Urinary bladder (tissue), 4 donors: ENCODE measurements around the gene DNM3. TPM values are rescaled to one million over a fixed set of nuclear protein-coding genes. Genes with fewer than 3 reads are reported as not detected.
A peak's percentile ranks its signal among the peaks of the same experiment; 100 is the strongest.

ENCODE experiments used
- DNase-seq: peaks from one replicate; pipeline ENCODE4 v3.0.0-alpha.2; 2015; ENCODE audit errors: extremely low spot score
- H3K27ac ChIP-seq: one replicate; pipeline ENCODE4 v1.5.1; 2013; ENCODE audit warnings: low read depth, mild to moderate bottlenecking, moderate library complexity
- H3K36me3 ChIP-seq: one replicate; pipeline ENCODE4 v1.6.1; 2013; ENCODE audit warnings: mild to moderate bottlenecking, moderate library complexity; ENCODE audit not compliant: insufficient read depth
- H3K4me1 ChIP-seq: one replicate; pipeline ENCODE4 v1.6.1; 2013; ENCODE audit warnings: mild to moderate bottlenecking, moderate library complexity; ENCODE audit not compliant: insufficient read depth
- H3K4me3 ChIP-seq: one replicate; pipeline ENCODE4 v1.5.1; 2013; ENCODE audit warnings: low read depth, low read length
- WGBS: extraction: QIAGEN DNeasy Blood & Tissue Kit; methylation state at CpG from one replicate; pipeline ENCODE4 v1.1.7; 2013; 5-methylcytosine and 5-hydroxymethylcytosine counted together
- polyA plus RNA-seq: library from polyadenylated mRNA; stranded (reverse); fragments of 200-250 nt; gene quantifications from one replicate; pipeline ENCODE4 v1.2.3, GENCODE V29; 2013
- total RNA-seq: library from RNA; depleted of rRNA; stranded (reverse); fragments of >200 nt; gene quantifications from one replicate; pipeline ENCODE4 v1.2.3, GENCODE V29; 2014
- donor health status: healthy with polysubstance abuse.
- donor health status: healthy.

Gene DNM3
- total and polyA plus RNA-seq, 2 donors = 3.2 to 11.7 TPM

GRCh38 chr1:171868217-171868803, 27.0 kb downstream of the DNM3 start:
- Histone ChIP-seq H3K36me3 (no peaks in the 10 kb centered on the region), H3K27ac (no peak overlapping the region), H3K4me3 (no peak overlapping the region), H3K4me1 (no peaks in the 10 kb centered on the region)
- 66% methylated on average over 3 of the region's 3 CpGs for WGBS
- DNase-seq = no peak

- H3K27ac ChIP-seq = no peak overlapping the region
- no peak for DNase-seq
- no peak overlapping the region for H3K4me3 ChIP-seq
- H3K36me3 ChIP-seq = no peaks in the 10 kb centered on the region
- no peaks in the 10 kb centered on the region for H3K4me1 ChIP-seq
Measured at GRCh38 chr1:171869097-171869496, 27.8 kb downstream of the DNM3 start.

- H3K36me3 ChIP-seq = no peaks in the 10 kb centered on the region
- 52% methylated on average over 2 of the region's 2 CpGs for WGBS
- no peak for DNase-seq
Measured at GRCh38 chr1:171871848-171872247, 30.6 kb downstream of the DNM3 start.

GRCh38 chr1:171872430-171872829, 31.1 kb downstream of the DNM3 start:
- 81% methylated on average over 5 of the region's 5 CpGs for WGBS
- Histone ChIP-seq H3K4me3 (no peak overlapping the region), H3K4me1 (no peaks in the 10 kb centered on the region), H3K27ac (peak overlapping the region; percentile 16), H3K36me3 (no peaks in the 10 kb centered on the region)
- no peak for DNase-seq

More at GRCh38 chr1:171871848-171872247, 30.6 kb downstream of the DNM3 start:
- Histone ChIP-seq H3K4me1 (no peaks in the 10 kb centered on the region), H3K4me3 (no peak overlapping the region), H3K27ac (no peak overlapping the region)

GRCh38 chr1:171873664-171874063, 32.4 kb downstream of the DNM3 start:
- Histone ChIP-seq H3K36me3 (no peaks in the 10 kb centered on the region), H3K4me3 (no peak overlapping the region), H3K27ac (no peak overlapping the region), H3K4me1 (no peaks in the 10 kb centered on the region)
- DNase-seq = no peak
- 74% methylated on average over 5 of the region's 5 CpGs for WGBS

GRCh38 chr1:171877701-171878100, 36.4 kb downstream of the DNM3 start:
- 63% methylated on average over 3 of the region's 3 CpGs for WGBS
- H3K4me3 ChIP-seq = no peak overlapping the region
- DNase-seq = no peak
- H3K27ac ChIP-seq = no peak overlapping the region
- H3K4me1 ChIP-seq = no peaks in the 10 kb centered on the region
- no peaks in the 10 kb centered on the region for H3K36me3 ChIP-seq

GRCh38 chr1:171879556-171879955, 38.3 kb downstream of the DNM3 start:
- no peaks in the 10 kb centered on the region for H3K4me1 ChIP-seq
- DNase-seq = no peak
- no peaks in the 10 kb centered on the region for H3K36me3 ChIP-seq
- WGBS = 90% methylated on average over 4 of the region's 4 CpGs
- H3K27ac ChIP-seq = no peak overlapping the region
- H3K4me3 ChIP-seq = no peak overlapping the region

- Histone ChIP-seq H3K4me1 (no peaks in the 10 kb centered on the region), H3K4me3 (no peak overlapping the region), H3K36me3 (no peaks in the 10 kb centered on the region), H3K27ac (no peak overlapping the region)
- 77% methylated on average over 1 of the region's 1 CpG for WGBS
- no peak for DNase-seq
Measured at GRCh38 chr1:171881442-171881841, 40.1 kb downstream of the DNM3 start.

- H3K27ac ChIP-seq = no peak overlapping the region
- no peak for DNase-seq
Measured at GRCh38 chr1:171883849-171884248, 42.6 kb downstream of the DNM3 start.

GRCh38 chr1:171884475-171884874, 43.2 kb downstream of the DNM3 start:
- 88% methylated on average over 1 of the region's 1 CpG for whole genome bisulfite sequencing
- Histone ChIP-seq H3K4me3 (no peak overlapping the region), H3K36me3 (no peaks in the 10 kb centered on the region), H3K27ac (no peak overlapping the region), H3K4me1 (no peaks in the 10 kb centered on the region)
- no peak for DNase-seq

More at GRCh38 chr1:171883849-171884248, 42.6 kb downstream of the DNM3 start:
- Histone ChIP-seq H3K36me3 (no peaks in the 10 kb centered on the region), H3K4me1 (no peaks in the 10 kb centered on the region), H3K4me3 (no peak overlapping the region)
- 71% methylated on average over 4 of the region's 4 CpGs for WGBS

GRCh38 chr1:171890131-171890530, 48.8 kb downstream of the DNM3 start:
- WGBS = 37% methylated on average over 1 of the region's 1 CpG
- Histone ChIP-seq H3K36me3 (no peaks in the 10 kb centered on the region), H3K4me1 (no peaks in the 10 kb centered on the region), H3K4me3 (no peak overlapping the region), H3K27ac (no peak overlapping the region)
- DNase-seq = no peak

- H3K4me1 ChIP-seq = no peaks in the 10 kb centered on the region
- no peak for DNase-seq
- H3K36me3 ChIP-seq = no peaks in the 10 kb centered on the region
- no peak overlapping the region for H3K27ac ChIP-seq
- 90% methylated on average over 2 of the region's 2 CpGs for WGBS
- no peak overlapping the region for H3K4me3 ChIP-seq
Measured at GRCh38 chr1:171896936-171897703, 55.8 kb downstream of the DNM3 start.

GRCh38 chr1:171898941-171899340, 57.6 kb downstream of the DNM3 start:
- Histone ChIP-seq H3K36me3 (no peaks in the 10 kb centered on the region), H3K4me1 (no peaks in the 10 kb centered on the region), H3K27ac (no peak overlapping the region), H3K4me3 (no peak overlapping the region)
- peak; percentile 10 for DNase-seq
- WGBS = 23% methylated on average over 9 of the region's 9 CpGs

GRCh38 chr1:171899838-171900237, 58.5 kb downstream of the DNM3 start:
- DNase-seq = no peak
- Histone ChIP-seq H3K4me3 (no peak overlapping the region), H3K27ac (no peak overlapping the region), H3K4me1 (no peaks in the 10 kb centered on the region), H3K36me3 (no peaks in the 10 kb centered on the region)
- whole genome bisulfite sequencing = 91% methylated on average over 5 of the region's 5 CpGs
